HepG2 (cell line): ENCODE measurements around the gene SNAI3. TPM values are rescaled to one million over a fixed set of nuclear protein-coding genes. Genes with fewer than 3 reads are reported as not detected.

ENCODE experiments used
- ATAC-seq: fragments of 200-7000 bp; cut with Tn5 transposase; 3 replicates; pipeline ENCODE4 v1.9.1; 2020; ENCODE audit warnings: mild to moderate bottlenecking, moderate library complexity
- BruUV-seq: library from RNA; stranded (reverse); fragments of 400-500 nt; replicated peaks from 2 replicates; lab custom pipeline; 2021; lab: Mats Ljungman, UMichigan
- CTCF ChIA-PET: fragments of 300-600 bp; formaldehyde crosslinking; extraction: SDS; loops from one replicate; lab custom pipeline; 2021; ENCODE audit warnings: low total read pairs, inconsistent platforms, low intra/inter-chr PET ratio; lab: Yijun Ruan, JAX
- POLR2A ChIA-PET: fragments of 350-600 bp; sonication (Branson Sonifier 250); formaldehyde crosslinking; loops from one replicate; lab custom pipeline; 2020; ENCODE audit warnings: antibody characterized with exemption, inconsistent platforms; lab: Yijun Ruan, JAX
- DNase-seq: peaks from one replicate; pipeline ENCODE4 v3.0.0-alpha.2; 2015; ENCODE audit warnings: low spot score
- FAIRE-seq: peaks from 3 replicates; lab custom pipeline; 2011; peaks lifted over from hg19 to GRCh38; lab: Jason Lieb, UNC
- H2AFZ ChIP-seq: one replicate; pipeline ENCODE4 v1.6.1; 2011; ENCODE audit warnings: low read length, inconsistent platforms
- H3K27ac ChIP-seq: fragments of 300-600 bp; 3 replicates; pipeline ENCODE4 v1.8.0; 2011; ENCODE audit warnings: mixed run types, mild to moderate bottlenecking, mixed read lengths, low read length, inconsistent platforms; ENCODE audit not compliant: insufficient read depth; ENCODE audit errors: extremely low read length
- H3K27me3 ChIP-seq, 2 experiments: fragments of 200-600 bp in 1 of 2; 2 replicates in 1 of 2; 3 replicates in 1 of 2; pipeline versions ENCODE4 v1.6.0 to v1.8.0; 2011; ENCODE audit warnings: low read length in 2 of 2, mild to moderate bottlenecking in 2 of 2, moderate library complexity in 2 of 2, inconsistent platforms in 1 of 2; ENCODE audit not compliant: insufficient read depth in 2 of 2, control insufficient read depth in 1 of 2
- H3K36me3 ChIP-seq, 2 experiments: fragments of 200-600 bp in 1 of 2; replicated peaks in 1 of 2; 2 replicates in 1 of 2; 3 replicates in 1 of 2; pipeline versions ENCODE4 v1.5.1 to v1.8.0; 2011; ENCODE audit warnings: low read length in 2 of 2, inconsistent platforms in 1 of 2; ENCODE audit not compliant: insufficient read depth in 2 of 2, control insufficient read depth in 1 of 2
- H3K4me1 ChIP-seq: 2 replicates; pipeline ENCODE4 v1.5.1; 2012; ENCODE audit warnings: low read length, inconsistent platforms; ENCODE audit not compliant: insufficient read depth
- H3K4me2 ChIP-seq: 2 replicates; pipeline ENCODE4 v1.6.0; 2011; ENCODE audit warnings: low read depth, low read length, inconsistent platforms
- H3K4me3 ChIP-seq, 3 experiments: fragments of 200-600 bp in 1 of 3; sonication (generic), shearing (Covaris generic) in 1 of 3; replicated peaks in 1 of 3; 2 replicates each; pipeline ENCODE4 v1.5.1; 2011 to 2016; ENCODE audit warnings: low read length in 3 of 3, inconsistent platforms in 2 of 3, low read depth in 2 of 3, mild to moderate bottlenecking in 2 of 3, control low read depth in 1 of 3, mixed read lengths in 1 of 3; ENCODE audit not compliant: insufficient read depth in 1 of 3
- H3K79me2 ChIP-seq: one replicate; pipeline ENCODE4 v1.6.1; 2011; ENCODE audit warnings: low read length, inconsistent platforms; ENCODE audit not compliant: insufficient read depth
- H3K9ac ChIP-seq: 2 replicates; pipeline ENCODE4 v1.6.0; 2011; ENCODE audit warnings: mild to moderate bottlenecking, low read depth, low read length, inconsistent platforms; ENCODE audit not compliant: insufficient read depth
- H3K9me3 ChIP-seq: 2 replicates; pipeline ENCODE4 v1.5.1; 2012; ENCODE audit warnings: mild to moderate bottlenecking, low read length
- H4K20me1 ChIP-seq: 2 replicates; pipeline ENCODE4 v1.6.0; 2011; ENCODE audit warnings: inconsistent platforms, mild to moderate bottlenecking, low read length, moderate library complexity; ENCODE audit not compliant: insufficient read depth
- AGO2 ChIP-seq: fragments of 200-400 bp; formaldehyde crosslinking; optimal IDR thresholded peaks from 2 replicates; pipeline ENCODE3; 2017; ENCODE audit warnings: mild to moderate bottlenecking, low read depth, low read length, moderate library complexity
- AKNA ChIP-seq: sonication (generic); formaldehyde crosslinking; IDR thresholded peaks from 2 replicates; pipeline ENCODE4 v1.4.0; 2020; ENCODE audit warnings: missing genetic modification reagents, borderline replicate concordance
- HMGA1 ChIP-seq: sonication (generic); formaldehyde crosslinking; conservative IDR thresholded peaks from 2 replicates; pipeline ENCODE4 v1.4.0; 2020; ENCODE audit warnings: missing genetic modification reagents
- KDM5B ChIP-seq: sonication (generic); formaldehyde crosslinking; IDR thresholded peaks from 2 replicates; pipeline ENCODE4 v1.4.0; 2020; ENCODE audit warnings: missing genetic modification reagents, mild to moderate bottlenecking, borderline replicate concordance
- MLXIP ChIP-seq: sonication (generic); formaldehyde crosslinking; IDR thresholded peaks from 2 replicates; pipeline ENCODE4 v1.9.0; 2021; ENCODE audit warnings: missing genetic modification reagents, borderline replicate concordance
- RFXANK ChIP-seq: IDR thresholded peaks from 2 replicates; pipeline ENCODE4 v1.6.1; 2016
- RXRB ChIP-seq: IDR thresholded peaks from 2 replicates; pipeline ENCODE4 v1.6.1; 2016; ENCODE audit warnings: borderline replicate concordance, missing genetic modification reagents, missing compliant biosample characterization
- ZNF460 ChIP-seq: sonication (generic); formaldehyde crosslinking; IDR thresholded peaks from 2 replicates; pipeline ENCODE4 v1.5.1; 2020; ENCODE audit warnings: missing genetic modification reagents, mild to moderate bottlenecking, borderline replicate concordance
- ZNF557 ChIP-seq: sonication (generic); formaldehyde crosslinking; IDR thresholded peaks from 2 replicates; pipeline ENCODE4 v1.4.0; 2020; ENCODE audit warnings: missing genetic modification reagents
- ZNF687 ChIP-seq: sonication (generic); formaldehyde crosslinking; IDR thresholded peaks from 2 replicates; pipeline ENCODE4 v1.5.1; 2020; ENCODE audit warnings: mild to moderate bottlenecking, missing genetic modification reagents, moderate library complexity
- ZNF784 ChIP-seq: sonication (generic); formaldehyde crosslinking; IDR thresholded peaks from 2 replicates; pipeline ENCODE4 v1.5.1; 2020; ENCODE audit warnings: missing genetic modification reagents, mild to moderate bottlenecking, borderline replicate concordance
- WGBS: methylation state at CpG from one replicate; pipeline ENCODE4 v1.1.6; 2017; ENCODE audit warnings: low lambda C conversion rate; 5-methylcytosine and 5-hydroxymethylcytosine counted together
- in situ Hi-C: cut with HindIII; loops from 2 replicates; pipeline ENCODE4 v1.10.0; 2017; ENCODE audit warnings: low pct_unique_long_range_greater_than_20kb; ENCODE audit not compliant: extremely low pct_ligation_motif_present
- intact Hi-C: fragments of 100-400 bp; cut with micrococcal nuclease; formaldehyde crosslinking; loops from one replicate; pipeline ENCODE4 v1.10.0; 2022; ENCODE audit not compliant: unreplicated experiment
- polyA plus RNA-seq, 8 experiments: library from polyadenylated mRNA; depleted of rRNA in 3 of 8; stranded (reverse) in 7 of 8; unstranded in 1 of 8; fragments of >200 nt; fragmentation: Illumina TruSeq in 4 of 8; extraction: Trizol in 4 of 8; gene quantifications; 2 replicates each; pipeline versions ENCODE4 v1.2.1 to v1.2.3, GENCODE V29; 2011 to 2016; ENCODE audit warnings: low read depth in 4 of 8, missing spikeins in 1 of 8, mixed read lengths in 1 of 8; ENCODE audit not compliant: insufficient read depth in 1 of 8
- total RNA-seq, 5 experiments: library from RNA; depleted of rRNA; stranded (reverse); fragments of >200 nt; fragmentation: Illumina TruSeq; extraction: Trizol; gene quantifications; 2 replicates each; pipeline ENCODE4 v1.2.3, GENCODE V29; 2016; ENCODE audit warnings: low read depth in 1 of 5

Gene SNAI3
- total and polyA plus RNA-seq, 2 of the 13 experiments (the other 11 are each of a cell fraction or from before 2014, with no cell fraction given): 0.09 to 0.18 TPM

GRCh38 chr16:88667461-88667860 lies 18.8 kb downstream of the SNAI3 start:
- no peak overlapping the region for H3K27ac ChIP-seq
- peaks cover 16% of the 10 kb centered on the region for H3K4me1 ChIP-seq
- no peaks in the 10 kb centered on the region for H3K27me3 ChIP-seq
- no peaks in the 10 kb centered on the region for H3K9me3 ChIP-seq
- ATAC-seq: no peak
- ChIA-PET POLR2A (interaction anchor here (1.2 kb wide), 1 partner anchor 20 kb away, joined by 3 read pairs; no protein-coding TSS in a partner anchor), CTCF (no interaction called here)
- H2AFZ ChIP-seq: no peak overlapping the region
- H4K20me1 ChIP-seq: peaks cover 2% of the 10 kb centered on the region; the same call in 1 of the 2 replicates
- no TSS peak for BruUV-seq
- FAIRE-seq: no peak
- DNase-seq: no peak
- no peak overlapping the region for H3K4me2 ChIP-seq
- H3K79me2 ChIP-seq: peaks cover 32% of the 10 kb centered on the region
- in situ Hi-C loops: no loop called here
- intact Hi-C loops: no loop called here
- peaks cover 0 to 7% of the 10 kb centered on the region in 2 experiments; a peak in 3 of 5 replicates for H3K36me3 ChIP-seq
- WGBS: 94% methylated on average over 5 of the region's 5 CpGs
- no peak overlapping the region for H3K9ac ChIP-seq
- H3K4me3 ChIP-seq: no peak overlapping the region
- TF ChIP-seq ZNF557 (CRISPR knock-in tag) (no peak), ZNF460 (CRISPR knock-in tag) (no peak), MLXIP (CRISPR knock-in tag) (no peak), KDM5B (CRISPR knock-in tag) (0 out of 2 replicates have a peak, but pooled peaks have one; percentile 29), RFXANK (CRISPR knock-in tag) (no peak), ZNF687 (CRISPR knock-in tag) (peak; percentile 36), ZNF784 (no peak), HMGA1 (no peak), AKNA (no peak), AGO2 (peak; percentile 49), RXRB (CRISPR knock-in tag) (no peak)
